Measurements from ENCODE around the gene GRAP2.

Gene GRAP2

DNA sequence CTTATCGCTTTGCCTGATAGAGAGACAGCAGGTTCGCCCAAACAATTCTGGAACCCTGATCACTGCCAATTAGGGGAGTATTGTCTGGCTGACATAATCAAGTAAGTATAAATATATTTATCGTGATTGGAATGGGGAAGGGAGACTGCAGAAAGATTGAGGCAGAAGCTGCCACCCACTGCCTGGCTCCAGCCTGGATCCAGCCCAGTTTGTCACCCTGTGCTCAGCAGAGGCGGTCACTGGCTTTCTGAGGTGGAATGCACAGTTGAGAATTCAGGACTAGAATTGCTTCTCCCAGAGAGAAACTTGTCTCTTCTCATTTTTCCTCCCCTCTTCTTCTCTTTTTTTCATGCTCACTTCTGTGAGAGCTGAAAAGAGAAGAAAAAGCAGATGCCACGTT, 25.9 kb downstream of the GRAP2 start:
- DNase-seq: no peak

DNA sequence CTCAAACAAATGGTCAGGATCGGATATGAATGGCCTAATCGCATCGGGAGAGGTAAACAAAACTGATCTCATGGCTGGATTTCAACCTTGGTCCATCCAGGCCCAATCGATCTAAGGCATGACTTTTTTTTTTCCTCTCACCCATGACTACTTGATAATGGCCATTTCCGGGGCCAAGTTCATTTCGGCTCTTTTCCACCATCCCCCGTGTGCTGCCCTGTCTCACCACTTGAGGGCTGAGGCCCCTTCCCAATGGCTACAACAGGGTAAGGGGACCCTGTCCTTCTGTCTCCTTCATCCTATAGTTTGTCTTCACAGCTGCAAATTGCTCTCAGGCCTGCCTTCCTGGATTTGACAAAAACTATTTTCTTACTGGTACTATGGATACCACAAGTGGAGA, 26.7 kb downstream of the GRAP2 start:
- no peak for DNase-seq

DNA sequence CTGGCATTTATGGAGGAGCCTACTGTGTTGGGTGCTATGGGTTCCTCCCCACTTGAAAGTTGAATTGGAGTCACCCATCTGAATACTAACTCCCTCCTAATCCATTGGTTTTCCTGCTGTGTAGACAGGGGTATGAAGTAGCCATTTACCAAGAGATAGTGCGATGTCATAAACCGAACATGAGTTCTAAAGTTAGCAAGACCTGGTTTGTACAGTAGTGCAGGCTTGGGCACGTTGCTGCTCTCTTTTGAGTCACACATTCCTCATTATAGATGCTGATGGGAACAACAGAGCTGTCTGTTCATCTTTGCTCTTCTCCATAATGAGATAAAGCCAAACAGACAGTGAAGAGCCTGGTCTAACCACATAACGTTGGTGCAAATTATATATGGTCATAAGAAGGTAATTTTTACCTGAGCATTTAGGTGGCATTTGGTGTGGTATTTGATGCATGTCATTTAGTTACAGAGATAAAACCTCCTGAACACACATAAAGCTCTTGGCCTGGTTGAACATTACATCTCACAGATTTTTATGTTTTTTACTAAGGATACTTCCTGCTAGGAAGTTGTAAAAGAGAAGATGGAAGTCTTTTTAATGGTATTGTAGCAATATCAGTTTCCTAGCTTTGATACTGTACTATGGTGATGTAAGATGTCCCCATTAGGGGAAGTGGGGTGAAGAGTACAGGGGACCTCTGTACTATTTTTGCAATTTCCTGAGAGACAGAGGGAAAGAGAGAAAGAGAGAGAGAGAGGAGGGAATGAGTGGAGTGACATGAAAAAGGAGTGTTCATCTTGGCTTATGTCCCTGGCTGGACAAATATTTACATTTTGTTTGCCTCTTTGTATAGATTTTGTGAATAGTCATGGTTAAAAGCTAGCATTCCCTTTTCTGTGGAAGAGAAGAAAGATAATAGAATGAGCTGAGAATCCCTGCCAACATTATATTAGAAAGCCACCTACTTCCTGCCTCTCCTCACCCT, 27.9 kb downstream of the GRAP2 start:
- DNase-seq: no peak

DNA sequence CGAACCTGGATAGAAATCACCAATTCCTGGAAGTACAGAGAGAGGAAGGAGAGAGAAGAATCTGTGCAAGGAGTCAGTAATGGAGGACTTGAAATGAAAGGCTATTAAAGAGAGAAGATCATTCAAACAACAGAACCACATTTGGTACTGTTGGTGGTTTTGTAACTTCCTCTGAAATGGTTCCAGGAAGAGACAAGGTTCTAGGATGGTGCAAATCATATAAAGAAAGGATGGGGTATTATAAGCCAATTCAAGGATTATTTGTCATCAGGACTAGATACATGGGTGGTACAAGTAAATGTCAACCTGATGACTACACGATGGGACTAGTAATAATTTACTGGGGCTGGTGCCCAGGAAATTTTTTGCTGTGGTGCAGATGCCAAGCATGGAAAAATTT, 30.4 kb downstream of the GRAP2 start:
- DNase-seq: no peak

DNA sequence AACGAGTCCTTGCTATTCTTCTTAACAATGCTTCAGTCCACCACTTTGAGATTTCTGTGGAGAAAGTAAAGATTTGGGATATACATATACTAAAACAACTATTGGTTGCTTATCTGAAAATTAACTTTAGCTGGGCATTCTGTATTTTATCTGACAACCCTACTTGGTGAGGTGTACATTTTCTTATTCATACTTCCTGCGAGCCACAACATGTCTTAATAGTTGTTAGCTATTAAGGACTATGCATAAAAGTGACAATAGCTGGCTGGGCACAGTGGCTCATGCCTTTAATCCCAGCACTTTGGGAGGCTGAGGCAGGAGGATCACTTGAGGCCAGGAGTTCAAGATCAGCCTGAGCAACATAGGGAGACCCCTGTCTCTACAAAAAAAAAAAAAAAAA, 31.3 kb downstream of the GRAP2 start:
- no peak for DNase-seq

DNA sequence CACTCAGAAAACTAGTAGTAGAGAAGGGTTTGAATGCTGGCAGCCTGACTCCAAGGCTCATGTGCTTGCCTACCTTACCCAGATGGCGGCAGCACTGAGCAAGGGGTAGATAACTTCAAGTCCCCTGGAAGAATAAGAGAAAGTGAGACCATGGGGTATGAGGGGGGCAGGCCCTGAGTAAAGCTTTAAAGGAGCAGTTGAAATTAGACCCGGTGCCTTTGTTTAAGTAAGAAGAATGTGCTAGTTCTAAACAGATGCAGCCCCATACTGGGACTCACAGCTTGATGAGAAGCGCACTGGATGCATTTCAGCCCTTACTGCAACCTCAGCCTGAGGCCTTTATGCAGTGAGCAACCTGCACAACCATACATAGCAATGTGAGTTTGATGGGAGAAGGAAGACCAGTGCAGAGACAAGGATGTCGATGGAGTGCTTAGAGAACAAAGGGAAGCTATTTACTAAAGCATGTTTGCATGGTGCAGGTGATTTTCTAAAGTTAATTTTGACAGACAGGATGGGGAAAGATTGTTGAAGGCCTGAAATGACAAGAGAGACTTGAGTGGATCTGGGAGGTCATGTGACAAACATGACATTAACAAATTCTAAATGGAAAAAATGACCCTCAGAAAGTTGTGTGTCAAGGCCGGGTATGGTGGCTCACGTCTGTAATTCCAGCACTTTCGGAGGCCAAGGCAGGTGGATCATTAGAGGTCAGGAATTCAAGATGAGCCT, 32.2 kb downstream of the GRAP2 start:
- DNase-seq: peak; percentile 44

DNA sequence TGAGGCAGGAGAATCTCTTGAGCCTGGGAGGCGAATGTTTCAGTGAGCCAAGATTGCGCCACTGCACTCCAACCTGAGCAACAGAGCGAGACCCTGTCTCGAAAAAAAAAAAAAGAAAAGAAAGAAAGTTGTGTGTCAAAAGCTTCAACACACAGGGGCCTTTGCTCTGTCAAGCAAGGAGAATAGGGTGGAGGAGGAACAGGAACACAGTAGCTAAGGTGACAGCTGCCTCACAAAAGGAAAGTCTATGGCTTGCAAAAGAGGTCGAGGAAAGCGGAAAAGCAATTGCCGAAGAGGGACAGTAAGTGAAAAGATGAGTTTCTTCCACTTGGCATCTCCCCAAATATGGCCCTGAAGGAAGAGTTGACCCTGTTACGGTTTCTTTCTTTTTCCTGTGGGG, 32.9 kb downstream of the GRAP2 start:
- no peak for DNase-seq

DNA sequence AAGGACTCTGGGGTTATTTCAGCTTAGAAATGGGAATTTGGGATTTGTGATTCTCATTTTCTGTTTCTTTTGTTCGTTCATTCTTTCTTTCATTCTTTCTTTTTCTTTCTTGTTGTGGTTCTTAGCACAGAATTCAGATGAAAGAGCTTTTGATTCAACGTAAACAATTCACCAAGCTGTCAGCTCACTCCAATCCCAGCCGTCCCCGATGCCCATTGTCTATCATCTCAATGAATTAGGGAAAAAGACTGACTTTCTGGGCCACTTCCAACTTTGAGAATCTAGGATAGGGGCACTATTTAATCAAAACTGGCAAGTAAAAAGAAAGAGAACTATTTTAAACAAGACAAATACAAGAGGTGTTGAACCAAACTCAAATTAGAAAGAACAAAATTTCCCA, 34.2 kb downstream of the GRAP2 start:
- no peak for DNase-seq

DNA sequence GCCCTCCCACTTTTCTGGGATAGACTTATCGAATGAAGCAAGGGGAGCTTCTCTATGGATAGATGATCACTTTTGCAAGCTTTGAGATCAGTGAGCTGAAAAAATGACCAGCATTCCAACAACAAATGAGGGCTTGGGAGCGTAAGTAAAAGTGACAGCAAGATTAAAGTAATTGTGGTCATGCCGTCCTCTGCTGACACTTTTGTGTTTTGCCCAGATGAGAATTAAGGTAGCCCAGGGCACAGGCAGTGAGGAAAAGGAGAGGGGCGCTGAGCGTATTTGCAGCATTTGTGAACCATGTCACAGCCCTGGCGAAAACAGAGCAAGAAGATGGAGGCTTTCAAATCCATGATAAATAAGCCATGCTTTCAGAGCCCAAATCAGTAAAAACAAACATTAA, 34.7 kb downstream of the GRAP2 start:
- no peak for DNase-seq

DNA sequence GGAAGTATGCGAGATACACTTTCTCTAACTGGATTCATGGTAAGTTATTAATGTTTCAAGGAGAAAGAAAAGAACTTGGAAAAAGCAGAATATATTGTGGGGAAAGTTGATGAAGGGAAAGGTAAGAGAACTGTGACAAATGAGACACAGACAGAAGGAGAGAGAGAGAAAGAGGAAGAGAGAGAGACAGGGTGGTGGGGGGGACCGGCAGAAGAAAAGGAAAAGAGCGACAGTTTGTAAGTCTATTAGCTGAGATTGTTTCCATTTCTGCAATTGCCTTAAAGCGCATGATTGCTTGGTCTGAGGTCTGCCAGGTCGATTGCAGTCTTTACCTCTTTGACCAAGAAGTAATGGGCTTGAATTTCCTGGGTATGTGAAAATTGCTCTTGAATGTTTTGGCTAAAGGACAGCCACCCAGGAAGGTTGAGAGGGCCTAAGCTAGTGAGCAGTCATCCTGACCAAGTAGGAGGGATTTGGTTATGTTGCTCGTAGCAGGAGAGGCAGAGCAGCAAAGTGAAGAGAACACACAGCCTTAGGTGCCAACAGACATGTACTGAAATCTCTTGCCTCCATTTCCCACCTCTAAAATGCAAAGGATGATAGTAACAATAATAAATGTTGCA, 35.8 kb downstream of the GRAP2 start:
- DNase-seq: no peak

DNA sequence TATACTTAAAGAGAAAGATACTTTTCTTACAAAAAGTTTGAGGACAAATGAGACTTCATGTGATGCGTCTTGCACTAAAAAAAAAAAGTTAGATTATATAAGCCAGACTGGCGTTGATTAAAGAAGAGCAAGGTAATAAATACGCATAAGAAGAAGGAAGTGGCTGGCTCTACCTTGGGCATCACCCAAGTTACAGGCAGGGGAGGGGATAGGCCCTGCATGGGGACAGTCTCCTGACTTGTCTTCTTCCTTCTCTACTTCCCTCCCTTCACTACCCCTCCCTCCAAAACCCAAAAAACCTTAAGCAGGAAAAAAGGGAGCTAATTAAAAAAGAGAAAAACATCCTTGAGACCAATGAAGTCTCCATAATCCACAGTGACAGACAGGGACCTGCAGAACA, 37.0 kb downstream of the GRAP2 start:
- DNase-seq: peak; percentile 64

DNA sequence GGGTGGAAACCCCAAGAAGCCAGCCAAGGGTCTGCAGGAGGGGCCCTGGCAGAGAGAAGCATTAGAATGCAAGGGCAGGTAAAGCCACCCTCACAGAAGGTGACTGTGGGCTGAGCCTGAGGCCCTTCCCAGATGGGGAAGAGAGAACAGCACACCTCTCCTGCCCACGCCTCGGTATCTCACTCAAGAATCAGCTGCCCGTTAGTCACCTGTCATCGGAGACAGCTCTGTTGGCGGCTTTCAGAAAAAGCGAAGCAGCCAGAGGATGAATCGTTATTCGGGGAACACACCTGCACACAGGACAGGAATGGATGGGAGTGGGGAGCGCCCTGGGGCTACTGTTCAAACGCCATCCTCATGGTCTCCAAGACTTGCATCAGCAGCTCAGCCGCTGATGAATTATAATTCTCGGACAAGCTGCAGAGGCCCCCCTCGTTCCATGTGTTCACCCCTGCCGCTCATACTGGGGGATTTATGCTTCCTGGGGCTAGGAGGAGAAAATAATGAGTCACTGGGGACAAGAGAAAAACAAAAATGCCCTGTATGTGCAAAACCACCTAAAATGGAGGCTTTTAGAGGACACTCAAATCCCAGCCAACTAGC, 37.7 kb downstream of the GRAP2 start:
- DNase-seq: no peak

DNA sequence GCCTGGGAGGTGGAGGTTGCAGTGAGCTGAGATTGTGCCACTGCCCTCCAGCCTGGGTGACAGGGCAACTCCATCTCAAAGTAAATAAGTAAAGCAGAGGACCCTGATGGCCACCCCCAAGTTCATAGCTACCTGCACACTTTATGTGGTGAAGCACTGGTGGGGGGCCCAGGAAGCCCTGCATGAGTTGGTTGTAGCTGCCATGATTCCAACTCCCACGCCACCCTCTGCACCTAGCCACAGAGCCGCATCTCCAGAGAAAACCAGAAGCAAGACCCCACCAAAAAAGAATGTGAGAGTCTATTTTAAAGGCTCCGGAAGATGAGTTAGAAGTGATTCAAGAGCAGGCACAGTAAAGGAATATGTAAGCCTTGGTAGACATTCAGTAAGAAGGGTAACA, 38.9 kb downstream of the GRAP2 start:
- no peak for DNase-seq

DNA sequence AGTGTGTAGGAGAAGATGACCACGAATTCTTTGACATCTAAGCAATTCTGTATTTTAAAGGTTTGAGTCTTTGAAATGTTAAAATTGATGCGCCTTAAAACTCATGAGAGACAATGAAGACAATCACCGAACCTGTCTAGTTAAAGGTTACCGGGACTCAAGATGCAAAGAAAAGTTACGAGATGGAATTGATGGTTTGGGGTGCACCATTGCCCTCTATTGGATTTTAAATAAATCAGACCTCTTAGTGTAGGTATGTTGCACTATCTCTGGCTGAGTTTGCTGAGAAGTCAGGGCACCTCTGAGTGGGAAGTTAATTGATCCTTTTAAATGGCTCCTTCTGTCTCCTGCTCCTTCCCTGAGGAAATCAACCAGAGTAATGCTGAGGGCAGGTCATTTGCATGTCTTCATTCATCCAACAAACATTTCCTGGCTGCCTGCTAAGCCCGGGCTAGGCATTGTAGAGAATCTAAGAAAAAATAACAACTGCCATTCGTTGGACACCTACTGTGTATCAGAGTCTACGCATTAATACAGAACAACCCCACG, 39.9 kb downstream of the GRAP2 start:
- peak; percentile 59 for DNase-seq

DNA sequence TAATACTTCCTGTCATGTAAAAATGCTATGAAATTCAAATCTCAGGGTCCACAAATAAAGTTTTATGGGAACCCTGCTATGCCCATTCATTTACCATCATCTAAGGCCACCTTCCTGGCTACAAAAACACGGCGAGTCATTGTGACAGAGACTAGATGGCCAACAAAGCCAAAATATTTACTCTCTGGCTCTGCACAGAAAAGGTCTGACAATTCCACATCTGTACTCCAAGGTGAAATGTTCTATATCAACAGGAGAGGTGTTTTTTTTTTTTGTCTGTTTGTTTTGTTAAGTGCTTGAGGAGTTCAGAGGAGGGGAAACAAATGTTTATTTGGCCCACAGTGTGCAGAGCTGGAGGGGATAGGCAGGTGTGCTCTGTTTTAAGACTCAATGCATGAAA, 40.7 kb downstream of the GRAP2 start:
- DNase-seq: no peak

DNA sequence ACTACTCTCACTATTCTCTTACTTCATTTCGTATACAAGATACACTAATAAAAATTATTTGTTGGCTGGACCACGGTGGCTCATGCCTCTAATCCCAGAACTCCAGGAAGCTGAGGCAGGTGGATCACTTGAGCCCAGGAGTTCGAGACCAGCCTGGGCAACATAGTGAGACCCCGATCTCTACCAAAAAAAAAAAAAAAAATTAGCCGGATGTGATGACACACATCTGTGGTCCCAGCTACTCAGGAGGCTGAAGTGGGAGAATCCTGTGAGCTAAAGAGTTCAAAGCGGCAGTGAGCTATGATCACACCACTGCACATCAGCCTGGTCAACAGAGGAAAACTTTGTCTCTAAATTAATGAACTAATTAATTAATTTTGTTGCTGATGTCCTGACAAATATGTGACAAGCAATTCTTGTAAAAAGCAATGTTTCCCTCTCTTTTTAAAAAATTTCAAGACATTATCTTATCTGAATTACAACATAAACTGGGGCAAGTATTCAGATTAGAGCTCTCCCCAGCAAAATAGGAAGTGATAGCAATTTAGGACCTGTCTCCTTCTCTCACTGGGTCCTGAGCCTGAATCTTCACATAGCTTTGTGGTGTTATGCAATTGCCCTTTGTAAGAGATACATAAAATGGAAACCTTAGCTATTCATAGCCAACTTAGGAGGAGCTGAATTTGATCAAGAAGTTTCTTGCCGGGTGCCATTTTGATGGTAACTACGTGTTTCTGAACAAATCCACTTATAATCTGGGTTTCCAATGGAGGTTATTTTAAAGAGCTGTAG, 41.8 kb downstream of the GRAP2 start:
- DNase-seq: no peak

DNA sequence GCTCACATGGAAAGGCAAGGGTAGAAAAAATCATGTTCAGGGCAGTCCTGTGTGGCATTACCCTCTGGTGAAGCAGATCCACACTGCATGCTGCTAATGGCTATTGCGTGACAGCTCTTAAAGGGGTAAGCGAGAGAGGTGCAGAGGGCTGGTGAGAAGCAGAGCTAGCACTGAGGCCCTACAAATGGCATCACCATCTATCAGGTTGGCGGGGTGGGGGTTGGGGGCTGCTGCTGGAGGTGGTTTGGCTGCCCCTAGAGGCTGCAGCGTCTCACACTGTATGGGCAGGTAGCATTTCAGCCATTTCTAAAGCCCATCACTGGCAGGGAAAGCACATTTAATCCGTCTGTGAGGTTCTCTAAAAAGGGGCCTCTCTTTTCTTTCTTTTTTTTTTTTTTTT, 42.5 kb downstream of the GRAP2 start:
- no peak for DNase-seq

DNA sequence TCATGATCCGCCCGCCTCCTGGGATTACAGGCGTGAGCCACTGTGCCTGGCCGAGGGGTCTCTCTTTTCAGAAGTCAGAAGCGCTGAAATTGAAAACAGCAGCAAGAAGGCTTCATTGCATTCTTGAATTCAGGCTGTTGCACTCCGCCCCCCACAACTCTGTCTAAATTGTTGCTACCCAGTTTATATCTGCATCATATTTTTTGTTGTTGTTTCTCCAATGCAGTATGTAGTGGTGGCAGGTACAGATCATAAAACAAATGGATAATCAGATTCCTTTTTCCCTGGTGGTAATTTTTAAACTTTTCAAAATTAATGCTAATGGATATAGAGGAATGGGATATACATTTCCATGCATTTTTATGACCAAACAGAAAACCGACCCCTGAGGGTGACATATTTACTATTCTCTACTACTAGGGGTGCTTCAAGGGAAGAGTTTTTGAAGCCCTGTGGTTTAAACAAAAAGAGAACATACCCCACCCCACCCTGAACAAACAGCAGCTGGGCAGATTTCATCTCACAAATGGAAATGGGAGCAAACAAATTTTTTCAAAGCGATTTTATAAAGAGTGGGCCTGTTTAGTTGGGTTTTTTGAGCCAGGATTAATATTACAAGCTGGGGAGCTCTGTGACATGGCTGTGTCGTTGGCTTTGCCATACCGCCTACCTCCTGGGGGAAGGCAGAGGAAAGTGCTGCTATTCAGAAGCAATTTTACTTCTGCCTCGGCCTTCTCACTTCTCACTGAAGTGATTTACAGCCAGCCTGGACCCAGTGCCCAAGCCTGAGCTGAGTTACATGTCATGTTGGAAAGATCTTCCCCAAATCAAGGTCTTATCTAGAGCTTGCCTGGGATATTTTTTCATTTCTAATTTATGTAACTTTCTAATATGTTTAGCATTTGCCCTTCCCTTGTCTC, 43.3 kb downstream of the GRAP2 start:
- DNase-seq: no peak

DNA sequence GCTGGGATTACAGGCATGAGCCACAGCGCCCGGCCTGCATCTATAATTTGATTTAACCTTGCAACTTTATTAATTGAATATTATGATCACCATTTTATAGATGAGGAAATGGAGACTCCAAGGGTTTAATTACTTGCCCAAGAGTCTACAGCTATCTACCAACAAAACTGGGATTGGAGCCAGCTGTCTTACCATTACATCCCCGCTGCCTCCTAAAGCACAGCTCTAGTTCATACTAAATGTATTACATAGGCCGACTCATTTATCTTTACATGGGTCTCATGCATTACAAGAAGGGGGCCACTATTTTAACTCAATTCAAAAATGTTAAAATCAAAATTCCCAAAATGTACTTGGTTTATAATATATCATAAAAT, 45.2 kb downstream of the GRAP2 start:
- DNase-seq: no peak

DNA sequence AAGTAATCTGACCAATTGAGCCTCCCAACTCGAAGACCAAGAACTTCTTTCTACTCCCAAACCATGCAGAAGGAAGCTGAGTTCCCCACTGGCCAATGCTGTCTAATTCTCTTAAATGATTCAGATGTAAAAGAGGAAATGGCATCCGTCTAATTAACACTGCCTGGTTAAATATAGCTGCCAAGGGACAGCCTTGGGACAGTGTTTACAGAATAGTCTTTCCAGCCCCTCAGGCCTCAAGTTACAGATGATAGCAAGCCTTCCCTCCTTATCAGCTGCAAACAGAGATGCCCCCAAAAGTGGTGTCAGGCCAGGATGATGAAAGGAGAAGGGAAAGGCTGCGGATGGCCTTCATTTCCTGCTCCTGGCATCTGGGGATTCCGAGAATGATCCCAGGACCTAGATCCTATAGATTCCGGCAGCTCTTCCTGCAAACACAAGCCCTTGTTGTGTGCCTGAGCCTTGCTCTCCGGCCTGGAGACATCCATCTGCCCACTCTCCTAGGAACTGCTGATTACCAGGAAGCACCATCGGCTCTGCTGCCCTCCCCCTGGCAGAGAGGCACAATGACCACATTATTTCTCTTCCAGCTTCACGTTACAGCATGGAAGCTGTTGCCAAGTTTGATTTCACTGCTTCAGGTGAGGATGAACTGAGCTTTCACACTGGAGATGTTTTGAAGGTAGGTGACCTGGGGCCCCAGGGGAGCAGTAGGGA, 45.8 kb downstream of the GRAP2 start:
- DNase-seq: no peak
